T-cell (primary cell): ENCODE measurements around the gene MOSPD2. TPM values are rescaled to one million over a fixed set of nuclear protein-coding genes. Genes with fewer than 3 reads are reported as not detected.

Source experiments
- ATAC-seq, 4 experiments: fragments of 200-7000 bp in 3 of 4; fragments of 150-1000 bp in 1 of 4; cut with Tn5 transposase; replicated peaks in 1 of 4; 1 replicate in 3 of 4; 2 replicates in 1 of 4; pipeline ENCODE4 v1.10.0; 2021; ENCODE audit warnings: moderate library complexity in 3 of 4, mild to moderate bottlenecking in 2 of 4, moderate number of reproducible peaks in 1 of 4
- CTCF ChIA-PET, 2 donors: fragments of 300-600 bp; sonication (Branson Sonifier 250); formaldehyde crosslinking; loops; one replicate each; lab custom pipeline; 2022; ENCODE audit warnings: antibody characterized with exemption in 2 of 2; lab: Charles Lee
- POLR2A ChIA-PET, 2 donors: fragments of 300-600 bp; sonication (Branson Sonifier 250); formaldehyde crosslinking; loops; one replicate each; lab custom pipeline; 2022; ENCODE audit warnings: antibody characterized with exemption in 2 of 2; lab: Charles Lee
- DNase-seq, 35 experiments: peaks; one replicate each; pipeline versions ENCODE4 v3.0.0 to v3.0.0-alpha.2; 2013 to 2023
- H3K27ac ChIP-seq: one replicate; pipeline ENCODE4 v1.5.1; 2013; ENCODE audit warnings: low read length
- H3K27me3 ChIP-seq, 2 experiments: replicated peaks in 1 of 2; 1 replicate in 1 of 2; 2 replicates in 1 of 2; pipeline versions ENCODE4 v1.6.1 to v1.7.0; 2013; ENCODE audit warnings: low read length in 1 of 2, mixed read lengths in 1 of 2; ENCODE audit not compliant: control insufficient read depth in 2 of 2, insufficient read depth in 2 of 2; ENCODE audit errors: extremely low read depth in 1 of 2
- H3K36me3 ChIP-seq, 2 donors: 1 replicate in 1 of 2; 2 replicates in 1 of 2; pipeline versions ENCODE4 v1.6.1 to v1.7.0; 2013; ENCODE audit warnings: low read length in 1 of 2; ENCODE audit not compliant: control insufficient read depth in 2 of 2, insufficient read depth in 1 of 2; ENCODE audit errors: extremely low read depth in 1 of 2
- H3K4me1 ChIP-seq, 2 experiments: 1 replicate in 1 of 2; 2 replicates in 1 of 2; pipeline versions ENCODE4 v1.6.1 to v1.7.0; 2013; ENCODE audit warnings: low read length in 2 of 2, mixed read lengths in 1 of 2; ENCODE audit not compliant: insufficient read depth in 2 of 2, control insufficient read depth in 1 of 2; ENCODE audit errors: extremely low read depth in 1 of 2
- H3K4me3 ChIP-seq, 2 donors: 1 replicate in 1 of 2; 2 replicates in 1 of 2; pipeline versions ENCODE4 v1.5.1 to v1.7.0; 2013; ENCODE audit warnings: mild to moderate bottlenecking in 2 of 2, low read length in 1 of 2, moderate library complexity in 1 of 2; ENCODE audit not compliant: control insufficient read depth in 1 of 2; ENCODE audit errors: extremely low read depth in 1 of 2
- H3K9me3 ChIP-seq: 2 replicates; pipeline ENCODE4 v1.7.0; 2013
- H3K27ac Mint-ChIP-seq, 2 donors: one replicate each; pipeline ENCODE4 v1.8.0; 2020 to 2021; ENCODE audit warnings: mild to moderate bottlenecking in 2 of 2, mixed read lengths in 2 of 2
- H3K27me3 Mint-ChIP-seq, 2 donors: one replicate each; pipeline ENCODE4 v1.8.0; 2021 to 2022; ENCODE audit warnings: mixed read lengths in 2 of 2
- H3K36me3 Mint-ChIP-seq: one replicate; pipeline ENCODE4 v1.8.0; 2021; ENCODE audit warnings: mixed read lengths
- H3K4me1 Mint-ChIP-seq, 3 donors: one replicate each; pipeline ENCODE4 v1.8.0; 2020 to 2022; ENCODE audit warnings: mixed read lengths in 3 of 3, mild to moderate bottlenecking in 1 of 3
- H3K4me3 Mint-ChIP-seq, 3 donors: one replicate each; pipeline ENCODE4 v1.8.0; 2020 to 2022; ENCODE audit warnings: mild to moderate bottlenecking in 3 of 3, mixed read lengths in 3 of 3, moderate library complexity in 3 of 3
- H3K9me3 Mint-ChIP-seq, 3 donors: one replicate each; pipeline ENCODE4 v1.8.0; 2020 to 2022; ENCODE audit warnings: mixed read lengths in 3 of 3
- WGBS: methylation state at CpG from one replicate; pipeline ENCODE4 v1.1.5; 2013; ENCODE audit warnings: missing lambda C conversion rate; ENCODE audit not compliant: insufficient coverage; 5-methylcytosine and 5-hydroxymethylcytosine counted together
- total RNA-seq, 35 experiments: library from RNA in 6 of 35; stranded (reverse) in 6 of 35; fragments of 120-200 nt in 1 of 35; gene quantifications; one replicate each; pipeline versions ENCODE4 v1.2.1 to v1.2.4 and lab custom pipeline; 2013 to 2026

The MOSPD2 gene
- total RNA-seq (10 to 100 TPM in 2 of 5 donors, 1 to 10 TPM in 3; 7.1 to 11.6 (median 9.5) TPM), total RNA-seq (lab: John Stamatoyannopoulos, UW) (5.4 to 23.4 (median 13.3) reads per million in 29 experiments)
- 21.8 TPM for total RNA-seq (2013)

DNA sequence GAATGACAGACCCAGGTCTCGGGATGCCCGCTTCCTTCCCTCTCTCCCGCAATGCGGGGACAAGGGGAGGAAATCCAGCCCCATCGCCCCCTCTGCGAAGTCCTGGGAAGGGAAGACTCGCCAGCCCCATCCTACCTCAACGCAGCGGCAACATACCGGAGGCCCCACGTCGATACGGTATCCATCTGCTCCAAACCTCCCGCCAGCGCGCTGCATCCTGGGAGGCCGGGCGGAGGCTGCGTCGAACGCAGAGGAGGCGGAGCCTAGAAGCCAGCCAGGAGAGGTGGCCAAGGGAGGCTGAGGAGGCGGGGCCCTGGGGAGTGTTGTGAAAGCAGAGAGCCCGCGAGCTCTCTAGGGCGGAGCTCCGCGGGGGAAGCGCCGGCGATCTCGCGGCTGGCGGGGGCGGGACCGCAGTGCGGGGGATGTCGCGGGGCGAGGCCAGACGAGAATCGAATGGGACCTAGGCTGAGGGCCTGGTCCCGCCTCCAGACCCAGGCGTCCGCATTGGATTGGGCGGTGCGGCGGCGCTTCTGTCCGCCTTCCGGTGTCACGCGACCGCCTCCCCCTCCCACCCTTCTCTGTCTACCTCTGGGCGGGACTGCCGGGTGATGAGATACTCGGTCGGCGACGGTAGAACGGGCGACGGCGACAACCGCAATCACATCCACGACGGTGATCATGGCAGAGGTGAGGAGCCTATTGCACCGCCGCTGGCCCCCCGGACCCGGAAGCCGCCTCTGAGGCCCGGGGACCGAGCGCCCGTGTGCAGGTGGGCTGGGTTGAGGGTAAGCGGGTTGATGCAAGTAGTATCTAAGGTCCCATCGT is at the start of gene MOSPD2, which contains the start of gene FANCB:
TSS of gene MOSPD2 (plus strand) at position 571 of the 825 bp plus-strand sequence. CDS start at position 679, 108 bp downstream.
TSS of gene FANCB (minus strand) at position 219 of the 825 bp plus-strand sequence. CDS start 7,559 bp downstream, outside the sequence.
- Mint-ChIP-seq H3K4me3 (peak within 1 kb of the TSS; percentile 82 to 89 (median 86)), H3K27me3 (no peaks in the 10 kb centered on the region), H3K27ac (peak within 1 kb of the TSS; percentile 78 to 86), H3K9me3 (no peaks in the 10 kb centered on the region), H3K36me3 (peaks cover 5% of the 10 kb centered on the region), H3K4me1 (peaks cover 12 to 15% (median 14%) of the 10 kb centered on the region in 3 donors)
- POLR2A ChIA-PET, result interaction anchor here in 1 of 2 donors (0.6 kb wide), 1 partner anchor 15 kb away, joined by 3 read pairs; no protein-coding TSS in a partner anchor
- no peaks in the 10 kb centered on the region for H3K27me3 ChIP-seq
- peaks cover 6% of the 10 kb centered on the region in 2 experiments for H3K4me1 ChIP-seq
- DNase-seq, result peak; percentile 81 to 96 (median 93)
- CTCF ChIA-PET, result no interaction called here
- peak within 1 kb of the TSS; percentile 77 to 80 for H3K4me3 ChIP-seq
- no peaks in the 10 kb centered on the region for H3K9me3 ChIP-seq
- ATAC-seq, result peak; percentile 92 to 98 (median 94)
- peak within 1 kb of the TSS; percentile 75 for H3K27ac ChIP-seq
- WGBS, result 0% methylated on average over 24 of the region's 78 CpGs
- H3K36me3 ChIP-seq, result no peaks in the 10 kb centered on the region

DNA sequence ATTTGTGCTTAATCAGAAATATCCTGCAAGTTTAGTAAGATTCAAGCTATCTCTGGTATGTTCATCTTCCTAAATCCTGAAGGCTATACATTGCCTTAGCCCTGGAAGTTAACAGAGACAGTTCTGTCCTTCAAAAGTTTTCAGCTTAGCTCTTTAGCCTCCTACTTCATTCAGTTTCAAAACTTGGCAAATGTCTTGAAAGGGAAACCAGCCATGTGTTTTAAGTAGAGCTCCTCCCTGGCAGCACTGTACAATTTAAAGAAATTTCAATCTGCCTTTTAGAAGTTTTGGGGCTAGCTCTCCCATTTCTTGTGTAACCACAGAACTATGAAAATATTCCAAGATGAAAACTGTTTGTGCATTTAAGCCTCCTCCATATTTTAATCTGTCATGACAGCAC is 47.4 kb upstream of the MOSPD2 start:
- Mint-ChIP-seq H3K4me3 (no peak overlapping the region), H3K4me1 (no peaks in the 10 kb centered on the region), H3K36me3 (peaks cover 3% of the 10 kb centered on the region), H3K27me3 (peaks cover 5 to 11% of the 10 kb centered on the region in 2 donors), H3K27ac (no peak overlapping the region), H3K9me3 (peaks cover 0 to 9% (median 3%) of the 10 kb centered on the region in 3 donors)
- H3K9me3 ChIP-seq, result no peaks in the 10 kb centered on the region
- no peaks in the 10 kb centered on the region for H3K27me3 ChIP-seq
- DNase-seq (no peak), ATAC-seq (no peak)
- no peak overlapping the region for H3K4me3 ChIP-seq
- H3K36me3 ChIP-seq, result no peaks in the 10 kb centered on the region
- ChIA-PET CTCF (no interaction called here), POLR2A (no interaction called here)
- no peaks in the 10 kb centered on the region for H3K4me1 ChIP-seq
- H3K27ac ChIP-seq, result no peak overlapping the region

DNA sequence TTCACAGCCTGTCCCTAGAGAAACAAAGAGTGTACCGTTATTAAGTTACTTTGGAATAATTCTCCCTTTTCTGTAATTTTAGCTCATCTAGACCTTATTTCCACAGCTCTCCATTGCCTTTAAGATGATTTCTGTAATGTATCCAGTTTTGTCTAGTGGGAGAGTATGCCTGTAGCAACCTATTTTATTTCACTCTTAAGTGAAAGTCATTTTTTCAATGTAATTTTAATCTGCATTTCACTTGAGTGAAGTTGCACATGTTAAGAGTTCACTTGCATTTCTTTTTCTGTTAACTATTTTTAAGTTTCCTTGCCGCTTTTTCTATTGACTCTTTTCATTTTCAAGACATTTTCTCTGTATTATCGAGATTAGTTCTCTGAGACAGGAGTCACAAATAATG is 46.9 kb upstream of the MOSPD2 start:
- no peak overlapping the region for H3K4me3 Mint-ChIP-seq
- WGBS, result no CpG with 5 or more reads among the region's 3 CpGs
- Histone ChIP-seq H3K4me1 (no peaks in the 10 kb centered on the region), H3K27me3 (no peaks in the 10 kb centered on the region), H3K36me3 (no peaks in the 10 kb centered on the region), H3K27ac (no peak overlapping the region), H3K9me3 (no peaks in the 10 kb centered on the region), H3K4me3 (no peak overlapping the region)
- peaks cover 3% of the 10 kb centered on the region for H3K36me3 Mint-ChIP-seq
- H3K27ac Mint-ChIP-seq, result no peak overlapping the region
- ChIA-PET CTCF (no interaction called here), POLR2A (no interaction called here)
- ATAC-seq (no peak), DNase-seq (no peak)
- no peaks in the 10 kb centered on the region for H3K4me1 Mint-ChIP-seq
- peaks cover 5 to 11% of the 10 kb centered on the region in 2 donors for H3K27me3 Mint-ChIP-seq
- H3K9me3 Mint-ChIP-seq, result peaks cover 0 to 9% (median 3%) of the 10 kb centered on the region in 3 donors

DNA sequence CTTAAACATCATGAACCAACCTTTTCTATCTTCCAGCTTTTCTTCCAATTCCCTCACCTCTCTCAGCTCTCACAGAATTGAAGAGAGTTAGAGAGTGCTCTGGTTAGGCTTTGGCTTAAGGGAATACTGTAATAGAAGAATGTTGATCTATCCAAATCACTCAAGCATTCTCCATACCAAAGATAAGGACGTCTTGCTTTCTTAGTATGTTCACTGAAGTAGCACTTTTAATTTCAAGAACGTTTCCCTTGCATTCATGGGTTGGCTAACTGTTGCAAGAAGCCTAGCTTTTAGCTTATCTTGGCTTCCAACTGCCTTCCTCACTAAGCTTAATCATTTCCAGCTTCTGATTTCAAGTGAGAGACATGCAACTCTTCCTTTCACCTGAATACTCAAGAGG is 43.6 kb upstream of the MOSPD2 start:
- no peak overlapping the region for H3K4me3 ChIP-seq
- ATAC-seq (no peak), DNase-seq (no peak)
- no peaks in the 10 kb centered on the region for H3K36me3 ChIP-seq
- H3K4me3 Mint-ChIP-seq, result no peak overlapping the region
- H3K27ac Mint-ChIP-seq, result no peak overlapping the region
- no peaks in the 10 kb centered on the region for H3K4me1 Mint-ChIP-seq
- H3K9me3 ChIP-seq, result no peaks in the 10 kb centered on the region
- H3K27me3 Mint-ChIP-seq, result peaks cover 5 to 11% of the 10 kb centered on the region in 2 donors
- H3K27ac ChIP-seq, result no peak overlapping the region
- CTCF ChIA-PET, result no interaction called here
- peaks cover 0 to 9% (median 3%) of the 10 kb centered on the region in 3 donors for H3K9me3 Mint-ChIP-seq
- no peaks in the 10 kb centered on the region for H3K4me1 ChIP-seq
- peaks cover 9% of the 10 kb centered on the region for H3K36me3 Mint-ChIP-seq
- no peaks in the 10 kb centered on the region for H3K27me3 ChIP-seq
- POLR2A ChIA-PET, result no interaction called here
- 100% methylated on average over 2 of the region's 2 CpGs for WGBS

DNA sequence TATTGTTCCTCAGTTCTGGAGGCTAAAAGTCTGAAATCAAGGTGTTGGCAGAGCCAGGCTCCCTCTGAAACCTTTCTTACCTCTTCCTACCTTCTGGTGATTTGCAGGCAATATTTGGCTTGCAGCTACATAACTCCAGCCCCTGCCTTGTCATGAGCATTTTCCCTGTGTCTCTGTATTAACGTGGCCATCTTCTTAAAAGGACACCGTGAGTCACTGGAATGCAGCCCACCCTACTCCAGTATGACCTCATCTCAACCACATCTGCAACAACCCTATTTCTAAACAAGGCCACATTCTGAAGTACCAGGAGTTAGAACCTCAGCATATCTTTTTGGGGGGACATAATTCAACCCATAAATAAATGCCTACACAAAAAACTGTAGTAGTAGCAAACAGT is 41.1 kb upstream of the MOSPD2 start:
- POLR2A ChIA-PET, result no interaction called here
- H3K4me3 Mint-ChIP-seq, result no peak overlapping the region
- WGBS, result no CpG with 5 or more reads among the region's 2 CpGs

DNA sequence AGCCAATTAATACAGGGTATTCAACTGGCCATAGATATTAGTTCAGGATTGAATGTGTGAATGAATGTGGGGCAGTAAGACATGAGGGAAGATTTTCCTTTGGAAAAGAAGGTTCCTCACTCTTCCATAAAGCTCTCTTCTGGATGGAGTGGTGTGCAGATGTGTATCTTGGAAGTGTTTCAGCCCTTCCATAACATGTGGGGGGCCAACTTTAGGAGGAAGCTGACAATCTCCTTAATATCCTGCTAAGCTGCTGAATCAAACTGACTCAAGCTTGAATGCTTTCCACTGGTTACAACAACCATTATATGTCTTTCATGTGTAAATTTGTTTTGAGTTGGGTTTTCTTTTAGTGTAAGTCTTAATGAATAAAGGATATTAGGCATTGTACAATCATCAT is 40.6 kb upstream of the MOSPD2 start:
- no peak for DNase-seq
- peaks cover 0 to 9% (median 3%) of the 10 kb centered on the region in 3 donors for H3K9me3 Mint-ChIP-seq
- H3K36me3 ChIP-seq, result no peaks in the 10 kb centered on the region
- no peak overlapping the region for H3K27ac ChIP-seq
- no peak overlapping the region for H3K4me3 Mint-ChIP-seq
- no peak for ATAC-seq
- no peak overlapping the region for H3K4me3 ChIP-seq
- H3K4me1 Mint-ChIP-seq, result no peaks in the 10 kb centered on the region
- POLR2A ChIA-PET, result no interaction called here
- CTCF ChIA-PET, result no interaction called here
- no peaks in the 10 kb centered on the region for H3K27me3 Mint-ChIP-seq
- no peak overlapping the region for H3K27ac Mint-ChIP-seq
- no peaks in the 10 kb centered on the region for H3K27me3 ChIP-seq
- H3K36me3 Mint-ChIP-seq, result peaks cover 22% of the 10 kb centered on the region
- no peaks in the 10 kb centered on the region for H3K9me3 ChIP-seq
- no peaks in the 10 kb centered on the region for H3K4me1 ChIP-seq

More for the DNA sequence above, 41.1 kb upstream of the MOSPD2 start:
- no peaks in the 10 kb centered on the region for H3K9me3 ChIP-seq
- peaks cover 22% of the 10 kb centered on the region for H3K36me3 Mint-ChIP-seq
- no peak for ATAC-seq
- H3K27ac Mint-ChIP-seq, result no peak overlapping the region
- no peaks in the 10 kb centered on the region for H3K36me3 ChIP-seq
- DNase-seq, result no peak
- H3K27ac ChIP-seq, result no peak overlapping the region
- H3K27me3 ChIP-seq, result no peaks in the 10 kb centered on the region
- no peaks in the 10 kb centered on the region for H3K27me3 Mint-ChIP-seq
- peaks cover 0 to 9% (median 3%) of the 10 kb centered on the region in 3 donors for H3K9me3 Mint-ChIP-seq
- H3K4me3 ChIP-seq, result no peak overlapping the region
- no peaks in the 10 kb centered on the region for H3K4me1 Mint-ChIP-seq
- H3K4me1 ChIP-seq, result no peaks in the 10 kb centered on the region
- CTCF ChIA-PET, result no interaction called here
